K562 (cell line): ENCODE measurements around the gene NKAPL. TPM values are rescaled to one million over a fixed set of nuclear protein-coding genes. Genes with fewer than 3 reads are reported as not detected.
A peak's percentile ranks its signal among the peaks of the same experiment; 100 is the strongest.

Experiments used
- BACH1 ChIP-seq: fragments of 200-800 bp; sonication (Bioruptor generic); IDR thresholded peaks from 2 replicates; pipeline ENCODE4 v1.6.1; 2016; ENCODE audit warnings: missing genetic modification characterization, missing compliant biosample characterization
- KDM4B ChIP-seq, 2 experiments: fragments of 450-650 bp in 1 of 2; sonication (generic) in 1 of 2; IDR thresholded peaks; 2 replicates each; pipeline ENCODE4 v1.6.1; 2016 to 2017; ENCODE audit warnings: borderline replicate concordance in 2 of 2, antibody characterized with exemption in 1 of 2, low read depth in 1 of 2, mild to moderate bottlenecking in 1 of 2
- XRCC3 ChIP-seq: fragments of 450-650 bp; IDR thresholded peaks from 2 replicates; pipeline ENCODE4 v1.6.1; 2017; ENCODE audit warnings: mild to moderate bottlenecking, moderate library complexity
- ZKSCAN1 ChIP-seq: fragments of 150-350 bp; IDR thresholded peaks from 2 replicates; pipeline ENCODE4 v1.6.1; 2016; ENCODE audit warnings: low read depth, low read length
- ZNF121 ChIP-seq: sonication (generic); formaldehyde crosslinking; conservative IDR thresholded peaks from 2 replicates; pipeline ENCODE4 v1.8.0; 2022; ENCODE audit warnings: missing genetic modification reagents
- polyA plus RNA-seq, 8 experiments: library from polyadenylated mRNA; depleted of rRNA in 4 of 8; stranded (reverse) in 5 of 8; unstranded in 3 of 8; fragments of >200 nt; fragmentation: Nextera tagmentation in 2 of 8; fragmentation: Illumina TruSeq in 1 of 8; extraction: Ambion mirVana in 2 of 8; extraction: Trizol in 1 of 8; gene quantifications; 2 replicates each; pipeline versions ENCODE4 v1.2.1 to v1.2.3, GENCODE V29; 2011 to 2014; ENCODE audit warnings: inconsistent platforms in 1 of 8, missing spikeins in 1 of 8
- total RNA-seq, 7 experiments: library from RNA; depleted of rRNA in 6 of 7; stranded (reverse); fragments of >200 nt in 6 of 7; fragmentation: Illumina TruSeq in 2 of 7; extraction: Trizol in 2 of 7; gene quantifications; 2 replicates each; pipeline versions ENCODE4 v1.2.1 to v1.2.3, GENCODE V29; 2011 to 2021; ENCODE audit warnings: low replicate concordance in 1 of 7
- TF ChIP-seq, protein P1 (sequence below), 2 experiments: fragments of 450-650 bp; IDR thresholded peaks; 2 replicates each; pipeline ENCODE4 v1.6.1; 2016; ENCODE audit warnings: mild to moderate bottlenecking in 2 of 2, borderline replicate concordance in 1 of 2, low read depth in 1 of 2, moderate library complexity in 1 of 2
- TF ChIP-seq, protein P2 (sequence below): fragments of 450-650 bp; conservative IDR thresholded peaks from 2 replicates; pipeline ENCODE4 v1.6.1; 2016; ENCODE audit warnings: missing genetic modification characterization, low read depth, mild to moderate bottlenecking, control low read depth, missing compliant biosample characterization
- TF ChIP-seq, protein P3 (sequence below): fragments of 450-650 bp; IDR thresholded peaks from 2 replicates; pipeline ENCODE4 v1.6.1; 2016; ENCODE audit warnings: missing biosample characterization, missing genetic modification characterization
- TF ChIP-seq, protein P4 (sequence below): fragments of 450-650 bp; IDR thresholded peaks from 2 replicates; pipeline ENCODE4 v1.6.1; 2017; ENCODE audit warnings: mild to moderate bottlenecking, moderate library complexity
- TF ChIP-seq, protein P5 (sequence below): fragments of 450-650 bp; IDR thresholded peaks from 2 replicates; pipeline ENCODE4 v1.6.1; 2018; ENCODE audit warnings: mild to moderate bottlenecking, low read depth; ENCODE audit not compliant: partially characterized antibody

Gene NKAPL
- total and polyA plus RNA-seq, 9 of the 15 experiments (the other 6 are each of a cell fraction or from before 2014, with no cell fraction given) = not detected

- TF ChIP-seq, protein P1, sequence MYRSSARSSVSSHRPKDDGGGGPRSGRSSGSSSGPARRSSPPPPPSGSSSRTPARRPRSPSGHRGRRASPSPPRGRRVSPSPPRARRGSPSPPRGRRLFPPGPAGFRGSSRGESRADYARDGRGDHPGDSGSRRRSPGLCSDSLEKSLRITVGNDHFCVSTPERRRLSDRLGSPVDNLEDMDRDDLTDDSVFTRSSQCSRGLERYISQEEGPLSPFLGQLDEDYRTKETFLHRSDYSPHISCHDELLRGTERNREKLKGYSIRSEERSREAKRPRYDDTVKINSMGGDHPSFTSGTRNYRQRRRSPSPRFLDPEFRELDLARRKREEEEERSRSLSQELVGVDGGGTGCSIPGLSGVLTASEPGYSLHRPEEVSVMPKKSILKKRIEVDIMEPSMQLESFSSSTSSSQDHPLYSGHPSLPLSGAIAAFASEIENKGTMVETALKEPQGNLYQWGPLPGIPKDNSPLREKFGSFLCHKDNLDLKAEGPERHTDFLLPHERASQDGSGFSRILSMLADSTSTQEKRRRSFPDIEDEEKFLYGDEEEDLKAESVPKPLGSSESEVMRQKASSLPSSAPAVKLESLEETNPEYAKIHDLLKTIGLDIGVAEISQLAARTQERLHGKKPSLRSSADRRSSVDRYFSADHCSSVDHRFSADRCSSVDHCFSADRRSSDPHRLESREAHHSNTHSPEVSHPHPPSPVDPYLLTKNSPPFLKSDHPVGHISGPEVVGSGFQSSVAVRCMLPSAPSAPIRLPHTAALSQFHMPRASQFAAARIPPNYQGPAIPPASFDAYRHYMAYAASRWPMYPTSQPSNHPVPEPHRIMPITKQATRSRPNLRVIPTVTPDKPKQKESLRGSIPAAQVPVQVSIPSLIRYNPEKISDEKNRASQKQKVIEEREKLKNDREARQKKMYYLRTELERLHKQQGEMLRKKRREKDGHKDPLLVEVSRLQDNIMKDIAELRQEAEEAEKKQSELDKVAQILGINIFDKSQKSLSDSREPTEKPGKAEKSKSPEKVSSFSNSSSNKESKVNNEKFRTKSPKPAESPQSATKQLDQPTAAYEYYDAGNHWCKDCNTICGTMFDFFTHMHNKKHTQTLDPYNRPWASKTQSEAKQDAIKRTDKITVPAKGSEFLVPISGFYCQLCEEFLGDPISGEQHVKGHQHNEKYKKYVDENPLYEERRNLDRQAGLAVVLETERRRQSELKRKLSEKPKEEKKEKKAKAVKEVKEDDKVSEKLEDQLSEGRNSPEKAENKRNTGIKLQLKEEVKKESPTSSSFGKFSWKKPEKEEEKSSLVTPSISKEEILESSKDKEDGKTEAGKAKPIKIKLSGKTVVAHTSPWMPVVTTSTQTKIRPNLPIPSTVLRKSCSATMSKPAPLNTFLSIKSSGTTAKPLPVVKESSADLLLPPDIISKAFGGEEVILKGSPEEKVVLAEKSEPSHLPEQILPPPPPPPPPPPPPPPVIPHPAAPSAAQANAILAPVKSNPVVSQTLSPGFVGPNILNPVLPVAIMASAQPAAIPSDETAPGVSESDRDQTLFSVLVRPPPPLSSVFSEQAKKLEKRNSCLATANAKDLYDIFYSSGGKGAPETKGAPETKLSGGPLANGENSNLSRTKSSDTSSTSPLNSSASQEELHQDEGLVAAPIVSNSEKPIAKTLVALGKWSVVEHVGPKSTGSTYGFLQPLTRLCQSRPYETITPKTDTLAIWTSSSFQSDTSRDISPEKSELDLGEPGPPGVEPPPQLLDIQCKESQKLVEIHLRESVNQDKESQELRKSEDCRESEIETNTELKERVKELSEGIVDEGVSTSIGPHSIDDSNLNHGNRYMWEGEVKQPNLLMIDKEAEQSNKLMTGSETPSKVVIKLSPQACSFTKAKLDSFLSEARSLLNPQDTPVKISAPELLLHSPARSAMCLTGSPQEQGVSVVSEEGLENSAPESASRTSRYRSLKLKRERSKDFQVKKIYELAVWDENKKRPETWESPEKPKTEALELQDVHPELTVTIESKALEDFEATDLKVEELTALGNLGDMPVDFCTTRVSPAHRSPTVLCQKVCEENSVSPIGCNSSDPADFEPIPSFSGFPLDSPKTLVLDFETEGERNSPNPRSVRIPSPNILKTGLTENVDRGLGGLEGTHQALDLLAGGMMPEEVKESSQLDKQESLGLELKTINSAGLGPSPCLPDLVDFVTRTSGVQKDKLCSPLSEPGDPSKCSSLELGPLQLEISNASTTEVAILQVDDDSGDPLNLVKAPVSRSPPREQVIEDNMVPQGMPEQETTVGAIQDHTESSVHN (IDR thresholded peaks at IDR 0.05; ENCODE audit: borderline replicate concordance in 1 of 2, low read depth in 1 of 2) = peak in 1 of 2 experiments; percentile 51; a peak in 1 of 4 replicates
- TF ChIP-seq ZNF121 (CRISPR knock-in tag) = no peak
- TF ChIP-seq, protein P2, sequence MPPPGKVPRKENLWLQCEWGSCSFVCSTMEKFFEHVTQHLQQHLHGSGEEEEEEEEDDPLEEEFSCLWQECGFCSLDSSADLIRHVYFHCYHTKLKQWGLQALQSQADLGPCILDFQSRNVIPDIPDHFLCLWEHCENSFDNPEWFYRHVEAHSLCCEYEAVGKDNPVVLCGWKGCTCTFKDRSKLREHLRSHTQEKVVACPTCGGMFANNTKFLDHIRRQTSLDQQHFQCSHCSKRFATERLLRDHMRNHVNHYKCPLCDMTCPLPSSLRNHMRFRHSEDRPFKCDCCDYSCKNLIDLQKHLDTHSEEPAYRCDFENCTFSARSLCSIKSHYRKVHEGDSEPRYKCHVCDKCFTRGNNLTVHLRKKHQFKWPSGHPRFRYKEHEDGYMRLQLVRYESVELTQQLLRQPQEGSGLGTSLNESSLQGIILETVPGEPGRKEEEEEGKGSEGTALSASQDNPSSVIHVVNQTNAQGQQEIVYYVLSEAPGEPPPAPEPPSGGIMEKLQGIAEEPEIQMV (tag) = no peak
- TF ChIP-seq, protein P3, sequence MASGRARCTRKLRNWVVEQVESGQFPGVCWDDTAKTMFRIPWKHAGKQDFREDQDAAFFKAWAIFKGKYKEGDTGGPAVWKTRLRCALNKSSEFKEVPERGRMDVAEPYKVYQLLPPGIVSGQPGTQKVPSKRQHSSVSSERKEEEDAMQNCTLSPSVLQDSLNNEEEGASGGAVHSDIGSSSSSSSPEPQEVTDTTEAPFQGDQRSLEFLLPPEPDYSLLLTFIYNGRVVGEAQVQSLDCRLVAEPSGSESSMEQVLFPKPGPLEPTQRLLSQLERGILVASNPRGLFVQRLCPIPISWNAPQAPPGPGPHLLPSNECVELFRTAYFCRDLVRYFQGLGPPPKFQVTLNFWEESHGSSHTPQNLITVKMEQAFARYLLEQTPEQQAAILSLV (tag) = 0 out of 2 replicates have a peak, but pooled peaks have one; percentile 5
- TF ChIP-seq, protein P4, sequence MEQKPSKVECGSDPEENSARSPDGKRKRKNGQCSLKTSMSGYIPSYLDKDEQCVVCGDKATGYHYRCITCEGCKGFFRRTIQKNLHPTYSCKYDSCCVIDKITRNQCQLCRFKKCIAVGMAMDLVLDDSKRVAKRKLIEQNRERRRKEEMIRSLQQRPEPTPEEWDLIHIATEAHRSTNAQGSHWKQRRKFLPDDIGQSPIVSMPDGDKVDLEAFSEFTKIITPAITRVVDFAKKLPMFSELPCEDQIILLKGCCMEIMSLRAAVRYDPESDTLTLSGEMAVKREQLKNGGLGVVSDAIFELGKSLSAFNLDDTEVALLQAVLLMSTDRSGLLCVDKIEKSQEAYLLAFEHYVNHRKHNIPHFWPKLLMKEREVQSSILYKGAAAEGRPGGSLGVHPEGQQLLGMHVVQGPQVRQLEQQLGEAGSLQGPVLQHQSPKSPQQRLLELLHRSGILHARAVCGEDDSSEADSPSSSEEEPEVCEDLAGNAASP = no peak
- peak; percentile 58; the same call in 1 of the 2 replicates for TF ChIP-seq BACH1
- TF ChIP-seq, protein P5, sequence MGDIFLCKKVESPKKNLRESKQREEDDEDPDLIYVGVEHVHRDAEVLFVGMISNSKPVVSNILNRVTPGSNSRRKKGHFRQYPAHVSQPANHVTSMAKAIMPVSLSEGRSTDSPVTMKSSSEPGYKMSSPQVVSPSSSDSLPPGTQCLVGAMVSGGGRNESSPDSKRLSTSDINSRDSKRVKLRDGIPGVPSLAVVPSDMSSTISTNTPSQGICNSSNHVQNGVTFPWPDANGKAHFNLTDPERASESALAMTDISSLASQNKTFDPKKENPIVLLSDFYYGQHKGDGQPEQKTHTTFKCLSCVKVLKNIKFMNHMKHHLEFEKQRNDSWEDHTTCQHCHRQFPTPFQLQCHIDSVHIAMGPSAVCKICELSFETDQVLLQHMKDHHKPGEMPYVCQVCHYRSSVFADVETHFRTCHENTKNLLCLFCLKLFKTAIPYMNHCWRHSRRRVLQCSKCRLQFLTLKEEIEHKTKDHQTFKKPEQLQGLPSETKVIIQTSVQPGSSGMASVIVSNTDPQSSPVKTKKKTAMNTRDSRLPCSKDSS = no peak
- TF ChIP-seq XRCC3 = 0 out of 2 replicates have a peak, but pooled peaks have one; percentile 50
- peak in 1 of 2 experiments; percentile 96; a peak in 1 of 4 replicates for TF ChIP-seq KDM4B (IDR thresholded peaks at IDR 0.05; ENCODE audit: borderline replicate concordance in 2 of 2, low read depth in 1 of 2)
- no peak for TF ChIP-seq ZKSCAN1
These were observed 7.5 kb downstream of the NKAPL start (continued) for GRCh38 chr6:28266563-28266961.
